CD4-positive, alpha-beta T cell treated with Interleukin-1 beta for 1 hour (primary cell): ENCODE data around the gene TEKTIP1.
A peak's percentile ranks its signal among the peaks of the same experiment; 100 is the strongest.
"Not testable (repeated sequence)": the region's sequence is repeated elsewhere in the genome, so short reads cannot be mapped to it uniquely, and the experiment has no call there.

Experiments used
- DNase-seq, 2 donors: peaks; one replicate each; pipeline ENCODE4 v3.0.0-alpha.2; 2020 to 2022

Gene TEKTIP1

DNA sequence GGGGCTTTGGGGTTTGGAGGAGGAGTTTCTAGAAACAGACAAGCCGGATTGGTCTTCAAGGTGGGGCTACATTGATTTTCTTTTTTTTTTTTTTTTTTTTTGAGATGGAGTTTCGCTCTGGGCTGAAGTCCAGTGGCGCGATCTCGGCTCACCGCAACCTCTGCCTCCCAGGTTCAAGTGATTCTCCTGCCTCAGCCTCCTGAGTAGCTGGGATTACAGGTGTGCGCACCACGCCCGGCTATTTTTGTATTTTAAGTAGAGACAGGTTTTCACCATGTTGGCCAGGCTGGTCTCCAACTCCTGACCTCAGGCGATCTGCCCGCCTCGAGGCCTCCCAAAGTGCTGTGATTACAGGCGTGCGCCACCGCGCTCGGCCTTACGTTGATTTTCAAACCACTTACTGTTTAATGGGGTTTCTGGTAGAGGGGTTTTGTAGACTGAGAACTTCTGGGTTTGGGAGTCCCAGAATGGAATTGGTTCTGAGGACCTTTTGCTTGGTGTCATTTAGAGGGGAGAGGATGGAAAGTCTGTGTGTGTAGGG lies 30.8 kb upstream of the TEKTIP1 start:
- not testable (repeated sequence) for DNase-seq

DNA sequence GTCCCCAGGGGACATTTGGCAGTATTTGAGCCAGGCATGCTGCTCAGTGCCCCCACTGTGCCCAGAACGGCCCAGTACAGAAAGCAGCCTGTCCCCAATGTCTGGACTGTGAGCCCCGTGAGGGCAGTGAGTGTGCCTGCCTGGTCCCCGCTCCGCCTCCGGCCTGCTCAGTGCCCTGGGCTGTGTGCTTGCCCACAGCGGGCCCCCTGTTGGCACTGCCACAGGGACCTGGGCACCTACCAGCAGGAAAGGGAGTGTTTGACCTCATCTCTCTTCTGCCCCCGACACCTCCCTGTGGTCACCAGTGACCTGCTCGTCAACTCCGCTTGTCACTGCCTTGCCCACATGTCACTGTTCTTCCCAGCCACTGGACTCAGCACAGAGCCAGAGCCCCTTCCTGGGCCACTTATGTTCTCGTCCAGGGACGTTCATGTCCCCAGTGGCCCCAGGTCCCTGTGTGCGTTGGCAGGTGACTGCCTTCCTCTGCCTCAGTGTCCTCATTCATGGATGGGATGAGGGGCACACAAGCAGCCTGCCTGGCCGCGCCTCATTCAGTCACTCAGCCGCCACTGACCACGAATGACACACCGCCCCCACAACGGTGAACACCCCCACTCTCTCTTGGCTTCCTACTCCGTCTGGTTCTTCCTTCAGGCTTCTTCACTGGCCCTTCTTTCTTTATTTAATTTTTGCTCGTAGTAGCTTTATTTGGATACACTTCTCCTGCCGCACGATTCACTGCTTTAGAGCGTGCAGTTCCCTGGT lies 30.0 kb upstream of the TEKTIP1 start:
- no peak for DNase-seq

- no peak for DNase-seq
These were observed 29.4 kb upstream of the TEKTIP1 start for GRCh38 chr19:3509566-3509989.

- DNase-seq, result no peak
These were observed 28.2 kb upstream of the TEKTIP1 start for GRCh38 chr19:3510727-3511126.

DNA sequence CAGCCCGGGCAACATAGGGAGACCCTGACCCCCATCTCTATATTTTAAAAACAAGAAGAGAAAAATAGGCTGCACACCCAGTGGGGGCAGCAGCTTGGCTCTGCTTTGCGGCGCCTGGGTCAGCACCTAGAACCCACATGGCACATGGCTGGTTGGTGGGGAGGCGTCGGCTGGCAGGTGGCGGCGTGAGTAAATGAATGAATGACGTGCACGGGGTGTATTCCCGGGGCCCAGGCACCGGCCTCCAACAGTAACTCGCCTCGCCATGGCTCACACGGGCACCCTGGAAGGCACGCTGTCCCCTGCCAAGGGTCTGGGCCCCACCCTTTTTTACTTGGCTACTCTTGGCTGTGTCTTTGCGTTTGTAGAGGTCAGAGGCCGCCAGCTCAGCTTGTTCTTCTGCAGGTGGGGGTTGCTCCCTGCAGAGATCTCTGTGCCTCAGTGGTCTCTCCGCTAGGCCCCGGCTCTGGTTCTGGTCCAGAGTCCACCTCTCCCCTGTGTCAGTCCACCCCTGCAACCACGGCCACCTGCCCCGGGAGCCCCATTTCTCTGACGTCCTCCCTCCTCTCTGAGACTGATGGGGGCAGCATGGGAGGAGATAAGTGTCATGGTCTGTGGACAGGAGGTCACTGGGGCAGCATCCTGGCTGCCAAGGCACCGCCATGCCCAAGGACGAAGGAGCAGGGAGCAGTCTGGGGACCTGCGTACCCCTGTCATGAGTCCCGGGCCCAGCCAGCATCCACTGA lies 27.3 kb upstream of the TEKTIP1 start:
- no peak for DNase-seq

GRCh38 chr19:3512562-3513228 lies 26.3 kb upstream of the TEKTIP1 start:
- DNase-seq, result no peak

- DNase-seq, result no peak
These were observed 25.5 kb upstream of the TEKTIP1 start for GRCh38 chr19:3513229-3514140.

GRCh38 chr19:3514930-3515329 lies 24.0 kb upstream of the TEKTIP1 start:
- no peak for DNase-seq

DNA sequence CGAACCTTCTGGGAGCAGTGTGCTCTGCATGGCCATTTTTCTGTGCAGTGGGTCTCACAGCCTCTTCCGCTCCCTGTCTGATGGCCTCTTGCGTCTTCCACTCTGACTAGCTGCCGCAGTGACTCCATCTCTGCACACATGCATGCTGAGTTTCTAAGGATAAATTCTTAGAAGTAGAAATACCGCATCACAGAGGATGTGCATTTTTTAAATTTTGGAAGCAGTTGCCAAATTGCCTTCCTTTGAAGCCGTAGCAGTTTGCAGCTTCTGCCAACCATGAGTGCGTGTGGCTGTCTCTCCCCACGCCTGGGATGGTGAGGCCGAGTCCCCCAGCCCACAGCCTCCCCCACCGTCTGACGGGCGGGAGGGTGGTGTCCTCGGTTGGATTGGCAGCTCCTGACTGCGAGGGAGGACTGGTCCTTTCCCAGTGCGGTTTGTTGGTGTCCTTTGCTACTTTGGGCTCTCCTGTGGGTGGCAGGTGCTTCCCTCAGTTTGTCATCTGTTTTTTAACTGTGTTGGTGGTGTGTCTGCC lies 23.0 kb upstream of the TEKTIP1 start:
- DNase-seq, result no peak

GRCh38 chr19:3516675-3517207 lies 22.2 kb upstream of the TEKTIP1 start:
- DNase-seq, result peak; percentile 62 to 70

- no peak for DNase-seq
These were observed 21.3 kb upstream of the TEKTIP1 start for GRCh38 chr19:3517638-3518037.

- no peak for DNase-seq
These were observed 20.7 kb upstream of the TEKTIP1 start for GRCh38 chr19:3518255-3518654.

- DNase-seq, result no peak
These were observed 20.3 kb upstream of the TEKTIP1 start for GRCh38 chr19:3518659-3519058.

GRCh38 chr19:3519126-3519525 lies 19.8 kb upstream of the TEKTIP1 start:
- no peak for DNase-seq

DNA sequence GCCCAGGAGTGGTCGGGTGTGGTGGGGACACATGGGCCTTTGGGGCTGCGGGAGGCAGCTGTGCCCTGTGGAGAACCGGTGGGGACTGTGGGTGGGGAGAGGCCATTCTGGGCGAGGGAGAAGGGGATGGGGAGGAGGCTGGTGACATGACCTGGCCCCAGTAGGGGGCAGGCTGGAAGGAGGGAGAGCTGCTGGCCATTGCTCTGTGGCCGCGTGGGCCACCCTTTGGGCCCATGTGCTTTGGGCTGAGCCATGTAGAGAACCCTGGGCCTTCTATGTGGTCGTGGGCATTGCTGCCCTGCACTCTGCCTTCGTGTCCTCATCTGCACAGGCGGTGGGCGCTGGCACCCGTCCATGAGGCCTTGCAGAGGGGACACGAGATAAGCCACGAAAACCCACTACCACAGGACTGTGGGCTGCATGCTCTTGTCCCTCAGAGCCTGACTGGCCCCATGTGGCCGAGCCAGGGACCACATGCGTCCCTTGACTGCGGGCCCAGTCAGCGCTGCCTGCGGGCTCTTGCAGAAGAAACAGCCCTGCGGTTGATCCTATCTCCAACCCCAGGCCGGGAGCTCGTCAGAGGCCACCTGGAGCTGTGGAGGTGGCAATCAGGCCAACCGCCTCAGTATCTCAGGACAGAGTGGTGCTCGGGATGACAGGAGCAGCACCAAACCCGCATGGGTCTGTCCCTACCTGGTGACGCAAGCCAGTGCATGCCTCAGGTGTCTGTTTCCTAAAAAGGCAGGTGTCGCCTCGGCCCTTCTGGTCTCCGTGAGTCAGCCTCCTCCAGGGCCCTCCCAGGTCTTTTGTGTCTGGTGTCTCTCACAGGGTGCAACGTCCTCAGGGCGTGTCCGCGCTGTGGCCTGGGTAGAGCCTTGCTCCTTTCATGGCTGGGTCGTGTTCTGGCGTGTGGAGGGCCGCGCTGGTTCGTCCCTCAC lies 18.5 kb upstream of the TEKTIP1 start:
- DNase-seq, result no peak

DNA sequence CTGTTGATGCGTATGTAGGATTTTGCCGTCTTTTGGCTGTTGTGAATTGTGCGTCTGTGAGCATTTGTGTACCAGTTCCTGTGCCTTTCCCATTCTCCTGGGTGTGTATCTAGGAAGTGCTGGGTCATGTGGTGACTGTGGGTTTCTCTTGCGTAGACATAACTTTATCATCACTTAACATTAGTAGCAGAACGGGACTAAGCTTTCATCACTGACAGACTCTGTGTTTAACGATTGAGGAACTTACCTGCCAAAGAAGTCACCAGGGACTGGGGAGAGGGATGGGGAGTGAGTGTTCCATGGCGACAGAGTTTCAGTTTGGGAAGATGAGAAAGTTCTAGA lies 17.9 kb upstream of the TEKTIP1 start:
- DNase-seq, result no peak

DNA sequence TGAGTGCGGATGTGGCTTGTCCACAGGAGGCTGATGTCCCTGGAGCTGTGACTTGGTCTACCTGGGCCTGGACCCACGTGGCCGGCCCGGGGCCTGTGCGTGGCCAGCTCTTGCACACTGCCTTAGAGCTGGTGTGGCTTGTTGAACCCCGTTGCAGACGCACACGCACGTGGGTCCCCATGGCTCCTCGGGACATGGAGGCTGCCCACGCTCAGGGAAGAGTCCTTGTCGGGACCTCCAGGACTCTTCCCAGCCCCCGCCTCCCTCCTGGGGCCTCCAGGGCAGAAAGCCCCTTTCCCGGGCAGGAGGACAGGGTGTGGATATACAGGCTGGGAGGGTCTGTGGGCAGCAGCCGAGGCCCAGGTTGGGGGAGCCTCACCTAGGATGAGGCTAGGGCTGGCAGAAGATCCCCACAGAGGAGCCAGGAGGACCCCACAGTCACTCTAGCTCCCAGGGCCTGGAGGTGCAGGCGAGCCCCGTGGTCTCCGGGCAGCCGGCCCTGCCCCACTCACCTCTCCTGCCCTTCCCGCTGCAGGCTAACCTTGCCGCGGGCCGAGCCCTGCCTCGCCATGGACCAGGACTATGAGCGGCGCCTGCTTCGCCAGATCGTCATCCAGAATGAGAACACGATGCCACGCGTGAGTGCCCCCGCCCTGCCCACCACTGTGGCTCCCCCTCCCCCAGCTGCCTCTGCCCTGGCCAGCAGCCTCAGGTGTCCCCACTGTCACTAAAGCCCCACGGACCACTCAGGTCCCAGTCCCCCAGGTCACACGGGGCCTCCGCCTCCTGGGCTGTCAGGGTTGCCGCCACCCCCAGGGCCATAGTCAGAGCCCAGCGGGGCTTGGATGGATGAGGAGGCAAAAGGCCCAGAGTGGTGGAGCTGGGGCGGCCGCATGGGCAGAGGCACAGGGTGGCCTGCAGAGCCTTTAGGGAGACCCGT lies 16.3 kb upstream of the TEKTIP1 start:
- DNase-seq, result no peak

- no peak for DNase-seq
These were observed 15.5 kb upstream of the TEKTIP1 start for GRCh38 chr19:3523361-3524077.
